ENCODE data around the gene TFF3.

Gene TFF3

DNA sequence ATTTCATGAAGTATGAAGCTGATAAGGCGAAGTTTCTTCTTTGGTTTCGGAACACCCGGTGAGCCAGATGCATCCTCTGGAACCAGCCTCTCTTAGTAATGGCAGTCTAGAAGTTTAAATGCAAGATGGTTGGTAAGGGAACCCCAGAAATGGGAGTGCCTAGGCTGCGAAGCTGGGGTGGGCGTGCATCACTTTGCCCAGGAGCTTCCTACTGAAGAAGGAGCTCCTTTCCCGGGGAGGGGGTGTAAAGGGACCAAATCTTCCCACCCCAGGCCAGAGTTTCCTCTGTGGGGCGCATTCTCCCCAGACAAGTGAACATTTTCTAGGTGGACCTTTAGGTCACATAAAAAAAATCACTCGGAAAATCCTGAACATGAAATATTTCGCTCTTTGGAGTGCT is 31.2 kb upstream of the TFF3 start:
- DNase-seq, result no peak

GRCh38 chr21:42344631-42345030 is 29.4 kb upstream of the TFF3 start:
- DNase-seq, result no peak

DNA sequence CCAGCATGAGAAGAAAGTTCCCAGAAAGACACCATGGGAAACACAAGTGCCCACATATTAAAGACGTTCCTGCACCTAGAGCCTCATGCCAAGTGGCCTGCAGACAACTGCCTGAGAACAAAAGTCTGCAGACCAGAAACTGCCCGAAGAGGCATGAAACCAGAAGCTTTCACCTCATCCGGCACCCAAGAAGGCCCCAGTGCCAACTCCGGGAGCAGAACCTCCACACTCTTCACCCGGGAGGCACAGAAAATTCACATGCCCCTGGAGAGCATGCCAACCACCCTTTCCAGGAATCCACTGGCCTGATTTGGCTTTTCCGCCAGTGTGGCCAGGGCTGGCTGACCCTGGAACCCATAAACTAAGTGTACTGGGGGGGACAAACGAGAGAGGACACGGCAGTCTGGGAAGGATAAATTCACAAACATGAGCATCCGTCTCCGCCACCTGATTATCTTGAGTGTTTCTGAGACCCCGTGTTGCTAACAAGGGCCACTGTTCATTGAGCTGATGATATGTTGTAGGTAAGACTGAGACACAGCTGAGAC is 28.8 kb upstream of the TFF3 start:
- no peak for DNase-seq

GRCh38 chr21:42343556-42343955 is 28.3 kb upstream of the TFF3 start:
- DNase-seq, result no peak

GRCh38 chr21:42343101-42343500 is 27.9 kb upstream of the TFF3 start:
- no peak for DNase-seq

DNA sequence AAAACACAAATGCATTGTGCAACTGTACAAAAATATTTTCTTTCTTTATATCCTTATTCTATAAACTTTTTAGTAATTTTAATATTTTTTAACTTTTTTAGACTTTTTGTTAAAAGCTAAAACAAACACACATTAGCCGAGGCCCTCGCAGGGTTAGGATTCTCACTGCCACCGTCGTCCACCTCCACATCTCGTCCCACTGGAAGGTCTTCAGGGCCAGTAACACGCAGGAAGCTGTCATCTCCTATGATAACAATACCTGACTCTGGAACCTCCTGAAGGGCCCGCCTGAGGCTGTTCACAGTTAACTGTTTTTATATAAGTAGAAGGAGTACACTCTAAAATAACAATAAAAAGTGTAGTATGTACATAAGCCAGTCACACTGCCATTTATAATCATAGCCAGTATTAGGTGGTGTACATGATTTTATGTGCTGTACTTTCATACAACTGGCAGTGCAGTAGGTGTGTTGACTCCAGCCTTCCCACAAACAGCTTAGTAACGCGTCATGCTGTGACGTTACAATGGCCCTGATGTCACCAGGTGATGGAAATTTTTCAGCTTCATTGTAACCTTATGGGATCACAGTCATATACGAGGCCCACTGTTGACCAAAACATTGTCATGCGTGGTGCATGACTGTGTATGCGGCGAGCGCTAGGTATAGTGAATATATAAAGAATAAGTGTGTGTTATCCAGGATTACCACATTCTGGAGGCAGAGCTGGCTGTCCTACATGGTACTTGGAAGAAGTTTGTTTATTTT is 26.8 kb upstream of the TFF3 start:
- no peak for DNase-seq

DNA sequence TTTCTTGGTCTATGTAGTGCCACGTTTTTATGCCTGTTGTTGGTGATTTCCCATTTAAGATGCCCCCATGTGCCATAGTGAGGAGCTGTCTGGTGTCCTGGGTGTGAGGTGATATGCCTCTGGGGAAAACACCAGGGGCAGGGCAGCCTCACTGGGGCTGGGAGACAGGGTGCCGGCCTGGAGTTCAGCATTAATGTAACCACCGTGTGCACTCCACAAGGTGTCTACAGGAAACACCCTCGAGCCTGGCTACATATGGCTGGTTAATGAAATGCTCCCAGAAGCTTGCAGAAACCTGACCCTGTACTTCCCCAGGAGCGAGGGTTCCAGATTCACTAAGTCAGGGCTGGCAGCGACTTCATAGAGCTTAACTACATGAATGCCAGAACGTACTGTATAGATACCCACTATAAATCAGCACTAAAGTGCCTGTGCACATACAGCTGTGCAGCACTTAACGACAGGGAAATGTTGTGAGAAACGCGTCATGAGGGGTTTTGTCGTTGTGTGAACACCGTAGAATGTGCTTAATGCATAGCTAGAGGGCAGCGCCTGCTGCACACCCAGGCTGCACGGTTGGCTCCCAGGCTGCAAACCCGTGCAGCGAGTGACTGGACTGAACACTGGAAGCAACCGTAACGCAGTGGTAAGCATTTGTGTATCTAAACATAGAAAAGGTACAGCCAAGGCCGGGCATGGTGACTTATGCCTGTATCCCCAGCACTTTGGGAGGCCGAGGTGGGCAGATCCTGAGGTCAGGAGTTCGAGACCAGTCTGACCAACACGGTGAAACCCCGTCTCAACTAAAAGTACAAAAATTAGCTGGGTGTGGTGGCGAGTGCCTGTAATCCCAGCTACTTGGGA is 25.2 kb upstream of the TFF3 start:
- DNase-seq, result no peak

- no peak for DNase-seq
These were observed 23.8 kb upstream of the TFF3 start for GRCh38 chr21:42338729-42339715.

GRCh38 chr21:42337830-42338728 is 22.9 kb upstream of the TFF3 start:
- peak; percentile 50 for DNase-seq

- no peak for DNase-seq
These were observed 22.1 kb upstream of the TFF3 start for GRCh38 chr21:42337276-42337675.

GRCh38 chr21:42336054-42336453 is 20.8 kb upstream of the TFF3 start:
- DNase-seq, result no peak

DNA sequence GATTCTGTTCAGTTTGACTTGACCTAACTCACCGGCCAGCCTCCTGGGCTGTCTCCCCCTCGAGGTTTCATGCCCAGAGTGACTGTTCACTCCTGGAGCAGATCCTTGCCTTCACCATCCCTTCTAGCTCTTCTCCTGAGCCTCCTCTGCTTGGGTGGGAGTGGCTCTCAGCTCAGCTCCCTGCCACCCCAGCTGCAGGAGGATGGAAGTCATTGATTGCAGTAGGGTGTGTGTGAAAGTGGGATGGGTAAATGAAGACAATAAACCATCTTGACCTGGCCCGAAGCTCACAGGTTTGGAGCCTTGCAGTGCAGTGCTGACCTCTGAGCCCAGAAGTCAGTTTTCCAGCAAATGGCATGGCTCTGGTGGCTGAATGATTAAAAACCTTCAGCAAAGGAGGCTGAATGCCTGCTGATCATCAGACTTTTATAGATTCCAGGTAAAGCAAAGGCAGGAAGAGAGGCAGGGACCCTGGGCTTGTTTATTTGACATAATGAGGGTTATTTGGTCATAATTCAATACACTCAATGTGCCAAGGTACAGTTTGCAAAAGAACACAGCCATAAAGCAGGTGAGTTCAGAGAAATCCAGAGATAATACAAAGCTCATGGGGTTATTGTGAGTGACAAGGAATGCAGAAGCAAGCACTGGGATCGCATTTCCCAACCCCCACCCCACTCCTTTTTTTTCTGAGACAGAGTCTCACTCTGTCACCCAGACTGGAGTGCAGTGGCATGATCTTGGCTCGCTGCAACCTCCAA is 17.5 kb upstream of the TFF3 start:
- DNase-seq, result no peak

DNA sequence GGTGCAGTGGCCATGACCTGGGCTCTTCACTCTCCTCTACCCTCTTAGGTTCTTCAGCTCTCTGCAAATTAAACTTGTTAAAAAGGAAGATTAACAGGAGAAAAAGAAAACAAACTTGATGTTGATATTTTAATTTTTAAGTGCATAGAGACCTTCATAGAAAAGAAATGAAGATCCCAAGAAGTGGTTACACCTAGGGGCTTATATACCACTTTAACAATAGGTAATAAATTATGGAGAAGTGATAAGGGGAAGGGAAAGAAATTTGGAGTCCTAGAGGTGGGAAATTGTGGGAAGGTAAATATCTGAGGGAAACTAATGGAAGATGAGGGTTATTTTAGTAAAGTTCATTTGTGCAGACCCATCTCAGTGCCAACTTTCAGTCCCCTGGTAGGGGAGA is 16.5 kb upstream of the TFF3 start:
- DNase-seq, result no peak

DNA sequence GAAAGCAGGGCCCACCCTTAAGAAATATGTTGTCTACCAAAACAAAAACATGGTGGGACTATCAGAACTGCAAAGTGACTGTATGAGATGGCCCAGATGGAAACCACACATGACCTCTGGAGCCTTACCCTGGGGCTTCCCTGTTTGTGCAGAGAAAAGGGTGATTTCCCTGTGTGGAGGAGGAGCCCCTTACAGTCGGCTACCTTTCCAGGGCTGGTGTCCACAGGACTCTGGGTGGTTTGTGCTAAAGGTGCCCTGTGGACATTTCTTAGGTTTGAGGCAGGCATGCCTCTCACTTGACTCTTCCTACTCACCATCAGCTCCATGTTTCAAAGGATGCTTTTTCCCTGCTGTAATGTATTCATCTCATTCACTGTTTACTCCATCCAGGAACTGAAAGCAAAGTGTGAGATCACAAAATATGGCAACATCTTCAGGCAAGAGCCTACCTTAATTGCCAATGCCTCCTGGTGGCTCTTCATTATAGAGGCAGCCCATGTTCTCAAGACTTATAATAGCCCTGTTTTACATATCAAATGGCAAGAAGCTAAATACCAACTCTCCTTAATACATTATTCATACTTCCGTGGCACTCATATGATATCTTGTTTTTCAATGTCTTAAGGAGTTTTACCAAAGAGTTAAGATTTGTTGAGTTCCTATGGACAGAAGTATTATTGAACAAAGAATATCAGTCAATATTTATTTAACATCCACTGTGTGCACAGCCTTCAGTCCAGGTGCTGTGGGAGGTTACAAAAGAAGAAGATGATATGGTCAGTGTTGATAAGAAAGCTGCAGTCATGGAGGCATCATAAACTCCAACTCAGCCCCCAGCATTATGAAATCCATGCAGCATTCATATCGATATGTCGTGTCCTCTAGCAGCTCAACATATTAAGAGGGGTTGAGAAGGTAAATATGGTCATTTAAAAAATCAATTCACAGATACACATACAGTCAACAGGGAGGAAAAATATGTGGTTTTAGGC is 15.5 kb upstream of the TFF3 start:
- no peak for DNase-seq

DNA sequence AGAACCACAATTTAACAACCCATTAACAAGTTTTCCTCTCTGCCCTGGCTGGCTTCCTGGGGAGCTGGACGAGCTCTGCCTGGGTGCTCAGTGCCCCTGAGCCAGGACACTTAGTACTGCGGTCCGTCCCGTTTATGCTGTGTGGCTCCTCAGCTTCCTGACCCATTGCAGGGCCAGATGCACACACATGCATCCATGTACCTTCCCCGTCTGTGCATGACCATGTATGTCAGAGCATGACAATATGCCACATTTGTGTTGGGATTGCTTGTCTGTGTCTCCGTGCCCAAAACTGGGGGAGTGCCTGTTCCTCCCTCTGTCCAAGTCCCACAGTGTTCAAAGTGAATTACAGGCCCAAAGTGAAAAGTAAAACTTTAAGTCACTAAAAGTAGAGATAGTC is 9.7 kb upstream of the TFF3 start:
- DNase-seq, result no peak

GRCh38 chr21:42321845-42322244 is 6.6 kb upstream of the TFF3 start:
- DNase-seq, result no peak

GRCh38 chr21:42321231-42321630 is 6.0 kb upstream of the TFF3 start:
- DNase-seq, result no peak

GRCh38 chr21:42320791-42321190 is 5.6 kb upstream of the TFF3 start:
- DNase-seq, result no peak

GRCh38 chr21:42319851-42320572 is 4.8 kb upstream of the TFF3 start:
- DNase-seq, result no peak

Data from left hindlimb (tissue), 1 donor.